Liver (tissue), 9 donors: Measurements from ENCODE around the gene DST. TPM values are rescaled to one million over a fixed set of nuclear protein-coding genes. Genes with fewer than 3 reads are reported as not detected.

Experiments
- DNase-seq: peaks from one replicate; pipeline ENCODE4 v3.0.0-alpha.2; 2017; ENCODE audit warnings: low spot score
- H3K27ac ChIP-seq, 2 donors: one replicate each; pipeline ENCODE4 v1.7.0; 2013; ENCODE audit warnings: inconsistent platforms in 2 of 2, low read length in 2 of 2, control low read depth in 1 of 2, low read depth in 1 of 2, mild to moderate bottlenecking in 1 of 2
- H3K27me3 ChIP-seq, 4 donors: one replicate each; pipeline versions ENCODE4 v1.6.1 to v1.7.0; 2013; ENCODE audit warnings: low read length in 3 of 4, inconsistent platforms in 1 of 4, mild to moderate bottlenecking in 1 of 4, moderate library complexity in 1 of 4; ENCODE audit not compliant: control insufficient read depth in 4 of 4, insufficient read depth in 4 of 4
- H3K36me3 ChIP-seq, 4 donors: one replicate each; pipeline versions ENCODE4 v1.6.1 to v1.7.0; 2013; ENCODE audit warnings: low read length in 3 of 4, mild to moderate bottlenecking in 3 of 4, low read depth in 1 of 4, moderate library complexity in 1 of 4; ENCODE audit not compliant: control insufficient read depth in 4 of 4, insufficient read depth in 3 of 4
- H3K4me1 ChIP-seq, 4 donors: one replicate each; pipeline versions ENCODE4 v1.6.1 to v1.7.0; 2013; ENCODE audit warnings: low read length in 3 of 4, mild to moderate bottlenecking in 3 of 4, moderate library complexity in 1 of 4; ENCODE audit not compliant: control insufficient read depth in 4 of 4, insufficient read depth in 4 of 4
- H3K4me3 ChIP-seq, 3 donors: one replicate each; pipeline versions ENCODE4 v1.6.1 to v1.7.0; 2013; ENCODE audit warnings: low read length in 3 of 3, control low read depth in 1 of 3, low read depth in 1 of 3, mild to moderate bottlenecking in 1 of 3
- H3K9ac ChIP-seq, 2 donors: one replicate each; pipeline ENCODE4 v1.7.0; 2013; ENCODE audit warnings: low read length in 2 of 2, mild to moderate bottlenecking in 2 of 2, moderate library complexity in 2 of 2, control low read depth in 1 of 2, low read depth in 1 of 2
- H3K9me3 ChIP-seq, 4 donors: one replicate each; pipeline versions ENCODE4 v1.6.1 to v1.7.0; 2013; ENCODE audit warnings: low read length in 3 of 4; ENCODE audit not compliant: control insufficient read depth in 4 of 4
- EGR1 ChIP-seq, 2 donors: IDR thresholded peaks; 2 replicates each; pipeline ENCODE4 v1.6.1; 2016 to 2018; ENCODE audit warnings: antibody characterized with exemption in 2 of 2, low read depth in 2 of 2
- FOXA1 ChIP-seq: IDR thresholded peaks from 2 replicates; pipeline ENCODE4 v1.6.1; 2016; ENCODE audit warnings: antibody characterized with exemption
- FOXA2 ChIP-seq: IDR thresholded peaks from 2 replicates; pipeline ENCODE4 v1.6.1; 2016; ENCODE audit warnings: antibody characterized with exemption
- GABPA ChIP-seq, 2 donors: IDR thresholded peaks in 1 of 2; conservative IDR thresholded peaks in 1 of 2; 2 replicates each; pipeline ENCODE4 v1.6.1; 2016; ENCODE audit warnings: antibody characterized with exemption in 2 of 2, mild to moderate bottlenecking in 1 of 2, moderate library complexity in 1 of 2
- HNF4G ChIP-seq: IDR thresholded peaks from 2 replicates; pipeline ENCODE4 v1.6.1; 2016; ENCODE audit warnings: antibody characterized with exemption
- JUND ChIP-seq, 2 donors: IDR thresholded peaks; 2 replicates each; pipeline ENCODE4 v1.6.1; 2016; ENCODE audit warnings: antibody characterized with exemption in 2 of 2
- NR2F2 ChIP-seq: IDR thresholded peaks from 2 replicates; pipeline ENCODE4 v1.6.1; 2016; ENCODE audit warnings: antibody characterized with exemption
- RAD21 ChIP-seq, 2 donors: IDR thresholded peaks; 2 replicates each; pipeline ENCODE4 v1.6.1; 2016; ENCODE audit warnings: antibody characterized with exemption in 2 of 2, mild to moderate bottlenecking in 2 of 2
- RXRA ChIP-seq, 2 donors: IDR thresholded peaks; 2 replicates each; pipeline ENCODE4 v1.6.1; 2017 to 2018; ENCODE audit warnings: antibody characterized with exemption in 2 of 2, mild to moderate bottlenecking in 1 of 2
- SP1 ChIP-seq: IDR thresholded peaks from 2 replicates; pipeline ENCODE4 v1.6.1; 2018; ENCODE audit warnings: antibody characterized with exemption, mild to moderate bottlenecking
- TAF1 ChIP-seq: conservative IDR thresholded peaks from 2 replicates; pipeline ENCODE4 v1.6.1; 2016; ENCODE audit warnings: antibody characterized with exemption, mild to moderate bottlenecking
- YY1 ChIP-seq: IDR thresholded peaks from 2 replicates; pipeline ENCODE4 v1.6.1; 2016; ENCODE audit warnings: antibody characterized with exemption, mild to moderate bottlenecking
- WGBS: extraction: QIAGEN DNeasy Blood & Tissue Kit; methylation state at CpG from one replicate; pipeline ENCODE4 v1.1.7; 2013; 5-methylcytosine and 5-hydroxymethylcytosine counted together
- polyA plus RNA-seq, 2 donors: library from polyadenylated mRNA; stranded (reverse) in 1 of 2; unstranded in 1 of 2; fragments of 200-250 nt in 1 of 2; fragments of >200 nt in 1 of 2; fragmentation: Nextera tagmentation in 1 of 2; extraction: Ambion mirVana in 1 of 2; gene quantifications; one replicate each; pipeline versions ENCODE4 v1.2.1 to v1.2.3, GENCODE V29; 2013 to 2015
- total RNA-seq, 2 donors: library from RNA; depleted of rRNA; stranded (reverse); fragments of >200 nt; gene quantifications; one replicate each; pipeline ENCODE4 v1.2.3, GENCODE V29; 2014
- TF ChIP-seq, protein P1 (sequence below): IDR thresholded peaks from 2 replicates; pipeline ENCODE4 v1.6.1; 2016; ENCODE audit warnings: antibody characterized with exemption
- TF ChIP-seq, protein P2 (sequence below): IDR thresholded peaks from 2 replicates; pipeline ENCODE4 v1.6.1; 2016; ENCODE audit warnings: antibody characterized with exemption
- TF ChIP-seq, protein P3 (sequence below): IDR thresholded peaks from 2 replicates; pipeline ENCODE4 v1.6.1; 2016; ENCODE audit warnings: antibody characterized with exemption, mild to moderate bottlenecking
- TF ChIP-seq, protein P4 (sequence below): IDR thresholded peaks from 2 replicates; pipeline ENCODE4 v1.6.1; 2016; ENCODE audit warnings: antibody characterized with exemption
- donor health status: healthy.
- donor health status: healthy.
- donor health status: healthy.
- donor health status: healthy.
- donor health status: healthy.

DST gene
- total and polyA plus RNA-seq, 4 donors = 30.5 to 234 (median 86.7) TPM

DNA sequence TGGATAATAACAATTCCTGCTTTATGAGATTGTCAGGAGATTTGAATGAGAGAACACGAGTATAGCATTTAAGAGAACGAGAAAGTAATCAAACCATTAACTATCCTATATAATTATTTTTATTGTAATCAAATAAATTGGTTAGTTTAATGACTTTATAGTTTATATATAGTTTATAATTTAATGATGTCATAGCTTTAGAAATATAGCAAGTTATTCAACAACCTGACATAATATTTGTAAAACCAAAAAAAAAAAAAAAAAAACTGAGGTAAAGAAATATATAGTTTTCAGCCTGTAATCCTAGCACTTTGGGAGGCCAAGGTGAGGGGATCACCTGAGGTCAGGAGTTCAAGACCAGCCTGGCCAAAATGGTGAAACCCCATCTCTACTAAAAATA, 26.4 kb upstream of the DST start (continued):
- TF ChIP-seq, protein P1, sequence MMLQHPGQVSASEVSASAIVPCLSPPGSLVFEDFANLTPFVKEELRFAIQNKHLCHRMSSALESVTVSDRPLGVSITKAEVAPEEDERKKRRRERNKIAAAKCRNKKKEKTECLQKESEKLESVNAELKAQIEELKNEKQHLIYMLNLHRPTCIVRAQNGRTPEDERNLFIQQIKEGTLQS = no peak
- no peak for TF ChIP-seq FOXA1
- no peak for TF ChIP-seq NR2F2

DNA sequence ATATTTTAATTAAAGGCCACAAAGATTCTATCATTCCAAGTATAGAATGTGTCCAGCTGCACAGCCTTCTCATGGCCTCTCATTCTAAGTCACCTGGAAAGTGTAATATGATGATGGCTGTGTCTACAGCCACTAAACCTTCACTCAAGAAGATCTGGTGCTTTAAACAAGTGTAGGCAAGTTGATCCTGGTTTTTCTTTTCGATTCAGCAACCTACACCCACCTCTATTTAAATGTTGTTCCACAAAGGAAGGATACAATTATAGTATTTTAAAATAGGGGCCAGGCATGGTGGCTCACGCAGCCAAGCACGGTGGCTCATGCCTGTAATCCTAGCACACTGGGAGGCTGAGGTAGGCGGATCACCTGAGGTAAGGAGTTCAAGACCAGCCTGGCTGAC, 25.5 kb upstream of the DST start:
- WGBS = 96% methylated on average over 4 of the region's 4 CpGs
- Histone ChIP-seq H3K9me3 (no peaks in the 10 kb centered on the region), H3K27me3 (no peaks in the 10 kb centered on the region), H3K36me3 (peaks cover 0 to 9% (median under 1%) of the 10 kb centered on the region in 4 donors), H3K4me3 (no peak overlapping the region), H3K9ac (no peak overlapping the region), H3K4me1 (peaks cover 6 to 44% (median 26%) of the 10 kb centered on the region in 4 donors), H3K27ac (no peak overlapping the region)
- TF ChIP-seq JUND (IDR thresholded peaks at IDR 0.05) (no peak), RAD21 (IDR thresholded peaks at IDR 0.05) (no peak), NR2F2 (no peak), GABPA (IDR thresholded peaks at IDR 0.05 in 1 of 2, conservative IDR thresholded peaks at IDR 0.05 in 1 of 2) (no peak), FOXA2 (no peak), FOXA1 (no peak), TAF1 (no peak), SP1 (no peak), RXRA (IDR thresholded peaks at IDR 0.05) (no peak), YY1 (no peak), HNF4G (no peak)
- TF ChIP-seq, protein P1 = no peak
- TF ChIP-seq, protein P2, sequence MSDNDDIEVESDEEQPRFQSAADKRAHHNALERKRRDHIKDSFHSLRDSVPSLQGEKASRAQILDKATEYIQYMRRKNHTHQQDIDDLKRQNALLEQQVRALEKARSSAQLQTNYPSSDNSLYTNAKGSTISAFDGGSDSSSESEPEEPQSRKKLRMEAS = no peak
- TF ChIP-seq, protein P3, sequence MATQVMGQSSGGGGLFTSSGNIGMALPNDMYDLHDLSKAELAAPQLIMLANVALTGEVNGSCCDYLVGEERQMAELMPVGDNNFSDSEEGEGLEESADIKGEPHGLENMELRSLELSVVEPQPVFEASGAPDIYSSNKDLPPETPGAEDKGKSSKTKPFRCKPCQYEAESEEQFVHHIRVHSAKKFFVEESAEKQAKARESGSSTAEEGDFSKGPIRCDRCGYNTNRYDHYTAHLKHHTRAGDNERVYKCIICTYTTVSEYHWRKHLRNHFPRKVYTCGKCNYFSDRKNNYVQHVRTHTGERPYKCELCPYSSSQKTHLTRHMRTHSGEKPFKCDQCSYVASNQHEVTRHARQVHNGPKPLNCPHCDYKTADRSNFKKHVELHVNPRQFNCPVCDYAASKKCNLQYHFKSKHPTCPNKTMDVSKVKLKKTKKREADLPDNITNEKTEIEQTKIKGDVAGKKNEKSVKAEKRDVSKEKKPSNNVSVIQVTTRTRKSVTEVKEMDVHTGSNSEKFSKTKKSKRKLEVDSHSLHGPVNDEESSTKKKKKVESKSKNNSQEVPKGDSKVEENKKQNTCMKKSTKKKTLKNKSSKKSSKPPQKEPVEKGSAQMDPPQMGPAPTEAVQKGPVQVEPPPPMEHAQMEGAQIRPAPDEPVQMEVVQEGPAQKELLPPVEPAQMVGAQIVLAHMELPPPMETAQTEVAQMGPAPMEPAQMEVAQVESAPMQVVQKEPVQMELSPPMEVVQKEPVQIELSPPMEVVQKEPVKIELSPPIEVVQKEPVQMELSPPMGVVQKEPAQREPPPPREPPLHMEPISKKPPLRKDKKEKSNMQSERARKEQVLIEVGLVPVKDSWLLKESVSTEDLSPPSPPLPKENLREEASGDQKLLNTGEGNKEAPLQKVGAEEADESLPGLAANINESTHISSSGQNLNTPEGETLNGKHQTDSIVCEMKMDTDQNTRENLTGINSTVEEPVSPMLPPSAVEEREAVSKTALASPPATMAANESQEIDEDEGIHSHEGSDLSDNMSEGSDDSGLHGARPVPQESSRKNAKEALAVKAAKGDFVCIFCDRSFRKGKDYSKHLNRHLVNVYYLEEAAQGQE = no peak
- TF ChIP-seq, protein P4, sequence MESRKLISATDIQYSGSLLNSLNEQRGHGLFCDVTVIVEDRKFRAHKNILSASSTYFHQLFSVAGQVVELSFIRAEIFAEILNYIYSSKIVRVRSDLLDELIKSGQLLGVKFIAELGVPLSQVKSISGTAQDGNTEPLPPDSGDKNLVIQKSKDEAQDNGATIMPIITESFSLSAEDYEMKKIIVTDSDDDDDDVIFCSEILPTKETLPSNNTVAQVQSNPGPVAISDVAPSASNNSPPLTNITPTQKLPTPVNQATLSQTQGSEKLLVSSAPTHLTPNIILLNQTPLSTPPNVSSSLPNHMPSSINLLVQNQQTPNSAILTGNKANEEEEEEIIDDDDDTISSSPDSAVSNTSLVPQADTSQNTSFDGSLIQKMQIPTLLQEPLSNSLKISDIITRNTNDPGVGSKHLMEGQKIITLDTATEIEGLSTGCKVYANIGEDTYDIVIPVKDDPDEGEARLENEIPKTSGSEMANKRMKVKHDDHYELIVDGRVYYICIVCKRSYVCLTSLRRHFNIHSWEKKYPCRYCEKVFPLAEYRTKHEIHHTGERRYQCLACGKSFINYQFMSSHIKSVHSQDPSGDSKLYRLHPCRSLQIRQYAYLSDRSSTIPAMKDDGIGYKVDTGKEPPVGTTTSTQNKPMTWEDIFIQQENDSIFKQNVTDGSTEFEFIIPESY = no peak
- no peak for DNase-seq

DNA sequence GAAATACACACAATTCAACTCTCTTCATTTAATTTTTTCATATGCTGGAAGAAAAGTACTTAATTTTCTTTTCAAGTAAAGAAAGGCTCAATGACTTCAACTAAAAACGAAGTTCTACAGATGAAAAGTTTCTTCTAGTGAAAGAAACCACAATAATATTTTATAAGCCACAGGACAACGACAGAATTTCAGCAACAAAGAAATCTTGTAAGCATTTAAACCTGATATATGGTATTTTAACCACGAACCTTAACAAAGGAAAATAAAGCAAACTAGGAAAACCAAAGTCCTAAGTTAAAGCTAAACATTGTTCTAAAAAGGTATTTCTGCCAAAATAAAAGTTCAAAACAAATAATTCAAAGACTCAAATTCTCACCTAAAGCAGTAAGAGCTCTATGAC, 24.6 kb upstream of the DST start:
- no peaks in the 10 kb centered on the region for H3K27me3 ChIP-seq
- H3K27ac ChIP-seq = no peak overlapping the region
- no peak overlapping the region for H3K4me3 ChIP-seq
- H3K9me3 ChIP-seq = no peaks in the 10 kb centered on the region
- peaks cover 6 to 44% (median 23%) of the 10 kb centered on the region in 4 donors for H3K4me1 ChIP-seq
- H3K36me3 ChIP-seq = peaks cover 0 to 9% (median 0%) of the 10 kb centered on the region in 4 donors
- H3K9ac ChIP-seq = no peak overlapping the region
- WGBS = 37% methylated on average over 3 of the region's 3 CpGs
- DNase-seq = no peak
- TF ChIP-seq RXRA (IDR thresholded peaks at IDR 0.05) = no peak
- no peak for TF ChIP-seq NR2F2
- no peak for TF ChIP-seq TAF1
- TF ChIP-seq, protein P1 = no peak
- TF ChIP-seq EGR1 (IDR thresholded peaks at IDR 0.05; ENCODE audit: low read depth in 2 of 2) = no peak
- no peak for TF ChIP-seq GABPA (IDR thresholded peaks at IDR 0.05 in 1 of 2, conservative IDR thresholded peaks at IDR 0.05 in 1 of 2)
- TF ChIP-seq, protein P3 = no peak
